ENCODE measurements around the gene LARGE1. TPM values are rescaled to one million over a fixed set of nuclear protein-coding genes. Genes with fewer than 3 reads are reported as not detected.
"Not testable (repeated sequence)": the region's sequence is repeated elsewhere in the genome, so short reads cannot be mapped to it uniquely, and the experiment has no call there.

The LARGE1 gene
- total RNA-seq, 2 donors from 2014 or later: 48.7 to 94.4 TPM

DNA sequence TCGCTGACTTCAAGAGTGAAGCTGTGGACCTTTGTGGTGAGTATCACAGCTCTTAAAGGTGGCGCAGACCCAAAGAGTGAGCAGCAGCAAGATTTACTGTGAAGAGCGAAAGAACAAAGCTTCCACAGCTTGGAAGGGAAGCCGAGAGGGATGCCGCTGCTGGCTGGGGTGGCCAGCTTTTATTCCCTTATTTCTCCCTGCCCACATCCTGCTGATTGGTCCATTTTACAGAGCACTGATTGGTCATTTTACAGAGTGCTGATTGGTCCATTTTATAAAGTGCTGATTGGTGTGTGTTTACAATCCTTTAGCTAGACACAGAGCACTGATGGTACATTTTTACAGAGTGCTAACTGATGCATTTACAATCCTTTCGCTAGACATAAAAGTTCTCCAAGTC, 353.8 kb downstream of the LARGE1 start:
- DNase-seq (ENCODE audit: low spot score); intact Hi-C loops (cut with DNase I): not testable (repeated sequence)

DNA sequence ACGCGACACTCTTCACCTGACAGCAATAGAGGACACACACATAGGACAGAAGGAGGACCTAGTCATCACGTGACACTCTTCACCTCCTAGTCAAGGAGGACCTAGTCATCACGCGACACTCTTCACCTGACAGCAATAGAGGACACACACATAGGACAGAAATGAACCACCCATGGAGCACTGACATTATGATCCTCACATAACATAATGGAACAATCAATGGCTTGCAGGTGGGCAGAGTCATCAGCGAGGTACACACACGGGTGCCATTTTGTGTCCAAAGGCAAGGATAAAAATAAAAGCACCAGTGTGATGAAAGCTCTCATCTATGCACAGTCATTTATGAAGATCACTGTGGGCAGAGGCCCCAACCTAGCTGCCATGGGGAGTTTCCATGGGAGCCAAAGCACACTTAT, 354.7 kb downstream of the LARGE1 start:
- DNase-seq (ENCODE audit: low spot score): no peak
- intact Hi-C loops (cut with DNase I): no loop called here

DNA sequence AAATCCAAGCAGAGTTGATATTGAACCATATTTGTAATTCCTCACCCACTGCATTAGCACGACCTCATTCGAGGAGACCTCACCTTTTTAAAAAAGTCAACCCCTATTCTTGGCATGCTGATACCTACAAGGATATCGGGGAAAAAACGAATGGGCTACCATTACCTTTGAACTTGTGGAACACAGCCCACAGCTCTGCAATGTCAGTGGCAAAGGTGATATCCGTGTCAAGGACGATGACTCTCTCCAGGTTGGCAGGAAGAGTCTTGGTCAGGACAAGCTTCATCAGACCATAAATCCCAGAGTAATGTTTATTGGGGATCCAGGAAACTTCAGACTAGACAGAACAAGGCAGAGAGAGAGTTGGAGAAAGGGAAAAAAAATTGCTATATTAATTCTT, 355.6 kb downstream of the LARGE1 start:
- intact Hi-C loops (cut with DNase I): no loop called here
- no peak for DNase-seq (ENCODE audit: low spot score)

DNA sequence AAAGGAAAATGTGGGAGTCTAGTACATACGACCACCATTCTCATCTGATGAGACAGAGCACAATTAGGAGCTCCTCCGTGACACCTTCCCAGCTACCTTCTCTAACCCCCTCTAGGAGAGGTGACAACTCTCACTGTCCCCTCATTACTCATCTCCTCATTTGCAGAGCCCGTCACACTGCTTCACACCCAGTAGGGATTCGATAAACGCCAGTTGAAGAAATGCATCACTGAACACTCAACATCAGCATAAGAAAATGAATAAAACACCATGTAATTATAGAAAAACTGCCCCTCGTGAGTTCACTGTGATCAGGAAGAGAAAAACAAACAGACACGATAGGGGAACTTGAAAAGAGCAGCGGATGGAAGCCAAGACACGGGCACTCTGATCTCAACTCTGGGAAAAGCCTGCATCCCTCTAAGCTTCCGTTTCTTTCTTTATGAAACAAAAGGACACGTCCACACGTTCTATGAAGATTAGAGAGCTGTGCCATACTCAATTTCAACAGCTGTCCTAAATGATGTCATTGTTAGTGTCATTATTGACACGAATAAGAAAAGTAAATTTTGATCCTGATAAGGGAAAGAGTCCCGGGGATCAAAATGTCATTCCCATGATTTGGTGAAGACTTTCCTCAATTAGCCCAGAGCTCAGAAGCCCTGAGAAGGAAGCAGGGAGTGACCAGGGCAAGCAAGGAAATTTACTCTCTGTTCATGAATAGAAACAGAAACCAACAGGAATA, 356.9 kb downstream of the LARGE1 start:
- DNase-seq (ENCODE audit: low spot score): no peak
- intact Hi-C loops (cut with DNase I): no loop called here

DNA sequence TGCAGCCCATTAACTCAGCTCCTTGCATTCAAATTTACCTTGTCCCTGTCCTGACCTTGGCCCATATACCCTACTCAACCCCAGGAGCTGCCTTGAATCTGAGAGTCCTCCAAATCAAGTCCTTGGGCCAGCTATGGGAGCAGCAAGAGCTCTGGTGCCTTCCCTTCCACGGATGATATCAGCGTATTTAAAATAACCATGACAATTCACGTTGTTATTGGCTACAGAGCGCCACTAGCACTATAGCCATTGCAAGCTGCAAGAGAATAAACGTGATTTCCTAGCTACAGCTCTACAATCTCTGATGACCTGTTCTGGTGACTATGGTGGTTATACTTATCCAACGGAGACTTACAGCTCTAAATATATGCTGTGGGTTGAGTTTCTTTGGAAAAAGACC, 357.8 kb downstream of the LARGE1 start:
- intact Hi-C loops (cut with DNase I): no loop called here
- DNase-seq (ENCODE audit: low spot score): no peak

DNA sequence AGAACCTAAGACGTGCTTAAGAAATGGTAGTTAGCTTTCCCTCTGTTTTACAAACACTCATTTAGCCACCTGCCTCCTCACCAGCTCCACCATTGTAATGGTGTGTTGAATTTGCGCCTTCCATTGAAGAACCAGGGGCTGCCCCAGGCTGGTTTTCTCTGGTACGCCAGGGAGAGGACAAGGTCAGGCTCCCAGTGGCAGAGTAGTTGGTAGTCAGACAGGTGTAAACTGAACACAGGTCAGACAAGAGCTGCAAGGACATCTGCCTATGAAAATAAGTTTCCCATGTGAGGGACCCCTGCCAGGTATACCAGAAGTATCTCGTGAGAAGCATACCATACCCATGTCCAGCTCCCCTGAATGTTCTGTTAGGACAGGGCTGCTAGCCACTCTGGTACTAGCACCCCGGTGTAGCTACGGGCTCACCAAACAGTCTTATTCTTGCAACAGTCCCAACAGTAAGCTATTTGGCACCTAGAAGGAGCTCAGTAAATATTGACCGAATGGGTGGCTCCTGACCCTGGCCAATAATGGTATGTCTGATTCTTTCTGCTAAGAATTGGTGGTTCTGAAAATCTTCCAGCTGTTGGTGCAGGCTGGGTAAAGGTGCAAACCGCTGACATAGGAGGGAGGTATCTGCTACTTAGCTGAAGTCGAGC, 359.0 kb downstream of the LARGE1 start:
- intact Hi-C loops (cut with DNase I): no loop called here
- no peak for DNase-seq (ENCODE audit: low spot score)

DNA sequence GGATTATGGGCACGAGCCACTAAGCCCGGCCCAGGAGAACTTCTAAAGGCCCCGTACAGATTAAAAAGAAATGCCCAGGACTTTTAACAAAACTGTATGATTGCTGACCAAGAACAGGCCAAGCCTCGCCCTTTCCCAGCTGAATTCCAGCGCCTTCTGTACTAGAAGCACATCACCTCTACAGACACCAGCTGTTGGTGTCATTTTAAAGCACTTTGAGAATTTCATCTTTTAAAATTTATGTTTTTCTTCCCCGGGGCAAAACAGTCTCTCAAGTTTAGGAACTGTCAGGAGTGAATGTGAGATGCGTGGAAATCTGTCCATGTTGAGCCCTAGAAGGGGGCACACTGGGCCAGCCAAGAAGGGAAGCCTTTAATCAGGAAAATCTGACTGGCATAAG, 362.4 kb downstream of the LARGE1 start:
- no peak for DNase-seq (ENCODE audit: low spot score)
- intact Hi-C loops (cut with DNase I): no loop called here

DNA sequence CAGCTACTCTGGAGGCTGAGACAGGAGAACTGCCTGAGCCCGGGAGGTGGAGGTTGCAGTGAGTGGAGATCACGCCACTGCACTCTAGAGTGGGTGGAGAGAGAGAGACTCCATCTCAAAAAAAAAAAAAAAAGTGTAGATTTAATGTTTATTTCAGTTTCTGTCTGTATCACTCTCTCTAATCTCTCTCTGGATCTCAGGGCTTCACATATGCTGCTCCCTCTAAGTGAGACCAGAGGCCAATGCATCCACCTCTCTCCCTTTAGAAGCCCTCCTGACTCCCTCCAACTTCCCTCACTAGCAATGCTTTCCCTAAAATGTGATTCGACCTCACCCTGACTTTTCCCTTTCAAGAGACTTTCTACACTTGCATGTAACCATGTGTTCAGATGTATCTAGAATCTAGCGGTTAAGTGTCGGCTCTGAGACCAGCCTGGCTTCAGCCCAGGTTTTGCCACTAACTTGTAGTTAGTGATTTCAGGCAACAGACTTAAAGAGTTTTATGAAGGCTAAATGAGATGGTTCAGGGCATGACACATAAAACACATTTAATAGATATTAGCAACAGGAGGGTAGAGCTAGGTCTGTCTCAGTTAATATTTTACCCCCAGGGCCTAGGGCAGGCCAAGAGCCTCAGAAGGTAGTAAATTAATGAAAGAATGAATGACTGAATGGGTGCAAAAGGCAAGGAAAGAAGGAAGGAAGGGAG, 364.3 kb downstream of the LARGE1 start:
- intact Hi-C loops (cut with DNase I): no loop called here
- DNase-seq (ENCODE audit: low spot score): no peak

DNA sequence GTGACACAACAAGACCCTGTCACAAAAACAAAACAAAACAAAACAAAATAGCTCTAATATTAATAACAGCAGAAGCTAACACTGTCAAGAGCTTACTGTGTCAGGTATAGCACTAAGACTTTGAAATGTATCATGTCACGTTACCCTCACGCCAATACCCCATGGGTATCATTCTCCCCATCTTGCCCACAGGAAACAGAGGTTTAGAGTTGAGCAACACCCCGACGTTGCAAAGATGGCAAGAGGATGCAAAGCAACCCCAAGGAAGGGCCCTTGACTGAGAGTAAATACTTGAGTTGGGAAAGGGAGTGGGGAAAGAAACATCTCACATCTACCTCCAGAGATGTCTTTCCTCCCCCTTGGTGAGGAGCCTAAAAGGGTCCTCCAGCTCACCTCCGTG, 366.8 kb downstream of the LARGE1 start:
- intact Hi-C loops (cut with DNase I): no loop called here
- no peak for DNase-seq (ENCODE audit: low spot score)

DNA sequence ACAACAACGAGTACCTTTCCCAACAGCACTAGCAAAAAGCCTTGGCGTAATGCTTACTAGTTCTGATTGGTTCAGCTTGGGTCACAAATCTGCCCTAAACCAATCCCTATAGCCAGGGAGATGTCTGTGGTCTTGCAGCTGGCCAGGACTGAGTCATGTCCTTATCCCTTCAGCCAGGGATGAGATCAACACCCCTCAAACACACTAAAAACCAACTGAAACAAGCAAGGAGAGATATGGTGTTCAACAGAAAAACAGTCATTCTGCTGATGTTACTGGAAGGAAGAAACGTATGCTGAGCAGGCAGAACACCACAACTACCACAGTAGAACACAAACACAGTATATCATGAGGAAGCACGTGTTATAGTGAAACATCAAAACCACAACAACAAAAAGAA, 375.6 kb downstream of the LARGE1 start:
- intact Hi-C loops (cut with DNase I): no loop called here
- DNase-seq (ENCODE audit: low spot score): no peak

DNA sequence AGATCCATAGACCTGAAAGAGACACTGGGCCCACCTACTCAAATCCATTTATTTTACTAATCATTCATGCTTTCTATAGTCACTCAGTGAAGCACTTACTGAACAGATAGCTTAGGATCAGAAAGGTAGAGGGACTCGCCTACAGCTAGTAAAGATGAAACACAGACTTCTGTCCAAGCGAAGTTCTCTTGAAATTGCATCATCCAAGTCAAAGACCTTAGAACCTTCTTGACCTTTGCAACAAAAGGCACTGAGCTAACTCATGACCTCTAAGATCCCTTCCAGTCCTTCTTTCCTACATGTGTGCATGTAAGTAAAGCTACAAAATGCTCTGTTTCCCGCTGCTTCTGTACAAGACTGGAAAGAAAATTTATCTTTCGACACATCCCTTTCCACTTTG, 377.6 kb downstream of the LARGE1 start:
- intact Hi-C loops (cut with DNase I): no loop called here
- no peak for DNase-seq (ENCODE audit: low spot score)

DNA sequence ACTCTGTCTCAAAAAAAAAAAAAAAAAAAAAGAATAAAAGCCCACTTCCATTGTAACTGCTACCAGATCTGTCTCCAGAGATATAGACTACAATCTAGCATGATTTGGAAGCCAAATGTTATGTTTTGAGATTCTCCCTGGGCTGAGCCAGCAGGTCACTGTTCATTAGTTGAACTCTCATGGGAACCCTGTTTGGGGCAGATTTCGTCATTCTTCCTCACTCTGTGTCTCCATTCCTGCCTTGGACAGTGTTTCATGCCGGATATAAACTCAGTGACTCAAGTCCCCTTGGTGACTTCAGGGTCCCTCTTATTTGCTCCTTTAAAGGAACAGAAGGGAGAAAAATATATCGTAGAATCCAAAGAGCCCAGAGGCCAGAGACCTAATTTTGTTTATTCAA, 378.1 kb downstream of the LARGE1 start:
- intact Hi-C loops (cut with DNase I): no loop called here
- no peak for DNase-seq (ENCODE audit: low spot score)

DNA sequence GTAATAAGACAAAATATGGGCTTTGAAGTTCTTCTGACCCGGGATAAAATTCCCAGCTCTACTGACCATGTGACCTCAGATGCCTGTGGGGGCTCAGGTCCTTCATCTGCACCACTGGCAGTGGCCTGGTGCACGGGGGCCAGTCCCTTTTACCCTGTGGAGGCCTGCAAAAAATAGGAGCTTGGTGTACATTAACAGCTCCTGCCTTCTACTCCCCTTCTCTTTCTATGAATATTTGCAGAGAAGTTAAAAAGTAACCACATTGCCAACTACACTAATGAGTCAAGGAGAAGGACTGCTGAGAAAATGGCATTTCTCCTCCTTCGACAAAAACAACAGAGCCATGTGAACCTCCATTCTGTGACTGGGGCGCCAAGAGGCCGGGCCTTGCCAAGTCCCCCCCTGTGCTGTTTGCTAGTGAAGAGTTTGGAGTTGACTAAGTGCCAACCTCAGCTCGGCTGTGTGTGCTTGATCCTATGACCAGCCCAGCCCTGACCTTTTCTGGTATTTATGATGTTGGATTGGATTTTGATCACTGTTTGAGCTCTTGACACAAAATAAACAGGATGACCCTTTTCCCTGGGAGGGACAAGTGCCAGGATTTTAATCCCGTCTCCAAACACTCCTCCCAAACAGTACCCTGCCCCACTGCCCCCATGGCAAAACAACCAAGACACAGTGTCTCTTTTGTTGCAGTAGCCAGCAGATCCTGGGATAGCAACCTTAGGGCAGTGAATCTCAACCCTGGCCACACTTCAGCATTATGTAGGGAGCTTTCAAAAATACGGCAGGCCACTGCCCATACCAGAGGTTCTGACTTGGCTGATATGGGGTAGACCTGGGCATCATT, 380.1 kb downstream of the LARGE1 start:
- intact Hi-C loops (cut with DNase I): no loop called here
- DNase-seq (ENCODE audit: low spot score): peak; percentile 86

DNA sequence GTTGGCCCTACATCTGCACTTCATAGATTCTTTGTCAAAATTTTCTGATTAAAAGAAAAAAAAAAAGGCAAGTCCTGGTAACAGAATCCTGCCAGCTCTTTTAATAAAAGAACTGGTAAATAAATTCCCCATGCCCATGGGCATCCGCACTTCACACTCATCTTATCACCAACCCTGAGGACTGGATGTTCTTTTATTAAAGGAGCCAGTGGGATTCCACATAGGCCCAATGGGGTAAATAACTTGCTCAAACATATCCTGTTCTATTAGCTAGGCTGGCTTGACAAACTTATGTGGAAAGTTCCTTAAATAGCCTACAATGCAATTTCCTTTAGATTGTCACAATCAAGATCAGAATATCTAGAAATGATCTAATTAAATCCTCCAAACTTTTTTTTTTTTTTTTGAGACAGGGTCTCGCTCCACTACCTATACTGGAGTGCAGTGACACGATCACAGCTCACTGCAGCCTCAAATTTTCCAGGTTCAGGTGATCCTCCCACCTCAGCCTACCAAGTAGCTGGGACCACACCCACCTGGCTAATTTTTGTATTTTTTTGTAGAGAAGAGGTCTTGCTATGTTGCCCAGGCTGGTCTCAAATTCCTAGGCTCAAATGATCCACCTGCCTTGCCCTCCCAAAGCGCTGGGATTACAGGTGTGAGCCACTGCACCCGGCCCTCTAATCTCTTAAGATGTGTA, 380.9 kb downstream of the LARGE1 start:
- intact Hi-C loops (cut with DNase I): no loop called here
- DNase-seq (ENCODE audit: low spot score): no peak

DNA sequence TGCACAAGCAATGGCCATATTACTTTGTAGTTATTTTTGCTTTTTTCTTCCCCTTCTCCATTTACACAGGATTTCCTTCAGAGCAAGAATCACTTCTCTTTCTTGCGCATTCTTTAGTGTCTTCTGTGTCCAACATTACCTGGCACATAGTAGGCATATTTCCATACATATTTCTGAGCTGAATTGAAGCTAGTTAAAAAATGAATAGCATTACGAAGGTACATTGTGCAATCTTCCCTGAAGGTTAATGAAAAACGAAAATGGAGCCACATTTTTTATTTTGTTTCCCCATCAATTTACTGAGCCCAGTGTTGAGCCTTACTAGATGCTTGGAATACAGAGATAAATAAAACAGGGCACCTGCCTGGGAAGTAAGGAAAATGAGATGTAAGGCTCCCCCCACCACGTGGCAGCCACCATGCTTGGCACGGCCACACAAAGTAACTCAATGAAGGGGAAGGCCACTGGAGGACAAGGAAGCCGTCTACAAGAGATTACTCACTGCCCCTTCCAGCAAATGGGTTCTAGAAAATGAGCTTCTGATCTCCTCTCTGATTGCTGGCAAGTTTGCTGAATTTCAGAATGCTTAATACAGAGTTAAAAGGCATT, 381.9 kb downstream of the LARGE1 start:
- intact Hi-C loops (cut with DNase I): no loop called here
- no peak for DNase-seq (ENCODE audit: low spot score)

DNA sequence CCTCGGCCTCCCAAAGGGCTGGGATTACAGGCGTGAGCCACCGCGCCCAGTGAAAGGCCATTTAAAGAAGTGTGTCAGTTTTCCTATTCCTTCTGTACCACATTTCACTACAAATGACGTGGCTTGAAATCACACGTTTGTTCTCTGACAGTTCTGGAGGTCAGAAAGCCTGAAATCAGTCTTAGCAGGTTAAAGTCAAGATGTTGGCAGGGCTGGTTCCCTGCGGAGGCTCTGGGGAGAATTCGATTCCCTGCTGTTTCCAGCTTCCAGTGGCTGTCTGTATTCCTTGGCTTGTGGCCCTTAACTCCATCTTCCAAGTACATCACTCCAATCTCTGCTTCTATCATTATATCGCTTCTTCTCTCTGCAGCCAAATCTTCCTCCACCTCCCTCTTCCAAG, 383.2 kb downstream of the LARGE1 start:
- DNase-seq (ENCODE audit: low spot score): no peak
- intact Hi-C loops (cut with DNase I): no loop called here

DNA sequence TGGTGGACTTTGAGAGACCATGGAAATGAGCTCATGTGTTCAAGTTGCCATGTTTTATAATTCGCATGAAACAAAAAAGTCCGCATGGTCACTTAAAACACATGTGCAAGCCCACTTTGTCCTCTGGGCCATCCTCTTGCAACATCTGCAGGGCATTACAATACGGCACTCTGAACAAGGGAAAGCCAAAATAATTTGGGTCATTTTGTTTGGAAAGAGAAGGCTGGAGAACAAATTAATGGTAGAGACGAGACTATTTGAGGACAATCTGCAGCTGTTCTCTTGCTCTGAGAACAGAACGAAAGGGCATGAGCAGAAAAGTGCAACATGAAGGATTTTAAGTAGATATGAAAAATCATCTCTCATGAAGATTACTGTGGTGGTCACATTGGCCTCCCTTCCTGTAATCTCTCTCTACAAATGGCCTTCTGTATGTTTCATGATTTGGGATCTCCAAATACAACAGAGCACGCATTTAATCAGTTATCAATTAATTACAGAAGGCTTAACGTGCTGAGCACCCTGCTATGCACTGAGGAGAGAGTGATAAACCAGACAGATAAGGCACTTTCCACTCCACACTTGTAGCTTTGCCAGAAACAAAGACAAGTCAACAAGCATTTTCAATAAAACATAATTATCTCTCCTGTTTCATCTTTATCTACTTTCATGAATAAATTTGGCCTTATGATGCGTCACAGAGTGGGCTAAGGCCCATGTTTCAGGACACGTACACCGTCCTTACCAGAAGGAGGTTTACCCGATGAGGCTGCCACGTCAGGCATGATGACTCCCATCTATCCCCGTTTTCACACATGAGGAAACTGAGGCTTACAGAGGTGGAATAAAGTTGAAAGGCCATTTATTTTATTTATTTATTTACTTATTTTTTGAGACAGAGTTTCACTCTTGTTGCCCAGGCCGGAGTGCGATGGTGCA, 384.1 kb downstream of the LARGE1 start:
- no peak for DNase-seq (ENCODE audit: low spot score)
- intact Hi-C loops (cut with DNase I): no loop called here
